OCI-M1 (cell line): ENCODE data around the gene PDE8B.

Source experiments
- DNase-seq: peaks from one replicate; lab custom pipeline; 2025; lab: John Stamatoyannopoulos, UW

The PDE8B gene

DNA sequence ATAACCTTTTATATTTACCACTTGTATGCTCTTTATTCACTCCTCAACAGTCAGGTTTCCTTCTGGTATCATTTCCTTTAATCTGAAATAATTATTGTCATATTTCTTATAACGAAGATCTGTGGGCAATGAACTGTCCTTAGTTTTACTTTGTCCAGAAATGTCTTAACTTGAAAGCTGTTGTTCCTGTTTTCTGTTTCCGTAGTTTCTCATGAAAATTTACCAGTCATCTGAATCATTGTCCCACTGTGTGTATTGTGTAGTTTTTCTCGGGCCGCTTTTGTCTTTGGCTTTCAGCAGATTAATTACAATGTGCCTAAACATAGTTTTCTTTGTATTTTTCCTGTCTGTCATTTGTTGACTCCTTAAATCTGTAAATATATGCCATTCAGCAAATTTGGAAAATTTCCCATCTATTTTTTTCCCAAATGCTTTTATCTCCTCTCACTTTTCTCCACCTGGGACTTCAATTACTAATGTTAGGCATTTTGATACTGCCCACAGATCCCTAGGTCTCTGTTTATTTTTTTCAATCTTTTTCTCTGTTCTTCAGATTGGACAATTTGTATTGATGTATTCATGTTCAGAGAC lies 74.9 kb downstream of the PDE8B start:
- no peak for DNase-seq

- DNase-seq = no peak
These were observed 81.7 kb downstream of the PDE8B start for GRCh38 chr5:77292026-77292757.

DNA sequence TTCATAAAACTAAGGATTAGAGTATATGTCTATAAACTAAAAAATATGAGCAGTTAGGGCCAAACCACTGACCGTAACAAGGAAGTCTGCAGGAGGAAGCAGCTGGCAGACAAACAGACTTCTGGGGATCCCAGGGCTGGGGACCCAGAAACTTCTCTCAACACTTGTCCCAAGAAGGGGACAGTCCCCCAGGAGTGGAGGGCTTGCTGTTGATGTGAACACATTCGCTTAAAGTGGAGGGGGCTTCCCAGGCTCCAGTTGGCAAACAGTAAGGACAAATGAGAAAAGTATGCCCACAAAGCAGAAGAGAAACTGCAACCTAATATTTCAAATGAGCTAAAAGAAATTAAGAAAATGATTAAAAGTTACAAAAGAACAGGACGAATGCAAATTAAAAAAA lies 83.7 kb downstream of the PDE8B start:
- DNase-seq = no peak

DNA sequence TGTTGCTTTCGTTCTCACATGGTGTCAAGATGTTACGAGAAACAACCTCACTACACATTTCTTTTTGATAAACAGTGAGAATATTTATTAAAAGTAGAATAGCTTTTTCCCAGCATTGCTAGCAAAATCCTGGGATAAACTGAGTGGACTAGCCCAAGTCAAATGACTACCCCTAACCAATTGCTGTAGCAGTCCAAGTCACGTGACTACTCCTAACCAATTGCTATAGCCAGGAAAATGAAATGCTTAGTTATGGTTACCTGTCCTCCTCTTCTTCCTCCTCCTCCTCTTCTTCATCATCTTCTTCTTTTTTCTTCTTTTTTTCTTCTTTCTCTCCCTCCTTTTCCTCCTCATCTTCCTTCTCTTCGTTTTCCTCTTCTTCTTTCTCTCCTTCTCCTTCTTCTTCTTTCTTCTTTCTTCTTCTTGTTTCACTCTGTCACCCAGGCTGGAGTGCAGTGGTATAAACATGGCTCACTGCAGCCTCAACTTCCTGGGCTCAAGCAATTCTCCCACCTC lies 85.4 kb downstream of the PDE8B start:
- no peak for DNase-seq

- DNase-seq = no peak
These were observed 87.7 kb downstream of the PDE8B start for GRCh38 chr5:77298146-77298545.

DNA sequence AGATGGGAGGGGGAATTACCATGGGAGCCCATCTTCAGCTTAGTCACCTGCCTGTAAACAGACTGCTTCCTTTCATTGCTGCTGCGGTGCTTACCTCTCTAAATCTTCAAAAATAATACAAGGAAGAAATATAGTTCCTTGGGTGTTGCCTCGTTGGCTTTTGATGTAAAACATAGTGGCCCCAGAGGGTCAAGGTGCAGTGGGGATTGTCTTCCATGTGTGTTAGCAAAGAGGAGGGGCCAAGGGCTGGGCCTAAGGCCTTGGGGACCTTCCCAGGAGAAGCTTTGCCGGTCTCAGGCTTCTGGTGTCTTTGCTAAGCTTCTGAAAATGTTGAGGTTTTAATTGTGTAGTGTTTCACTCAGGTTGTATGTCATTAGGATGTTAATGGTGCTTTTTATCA lies 90.0 kb downstream of the PDE8B start:
- no peak for DNase-seq

DNA sequence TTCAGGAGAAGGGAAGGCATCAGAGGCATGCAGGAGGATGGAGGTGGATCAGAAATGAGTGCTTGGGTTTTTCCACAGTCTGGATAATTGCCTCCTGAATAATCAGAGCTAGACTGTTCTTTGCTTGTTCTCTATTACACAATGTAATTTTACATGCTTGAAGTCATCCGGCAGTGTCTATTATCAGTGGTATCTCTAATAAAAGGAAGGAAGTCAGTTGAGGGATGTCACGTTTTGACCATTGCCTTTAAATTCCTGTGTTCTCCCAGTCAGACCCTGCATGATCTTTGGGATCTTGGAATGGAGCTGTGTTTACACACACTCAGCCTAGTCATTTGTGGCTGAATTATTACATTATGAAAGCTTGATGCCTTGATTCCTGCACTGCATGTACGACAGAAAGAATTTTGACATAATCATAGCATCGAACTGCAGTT lies 91.0 kb downstream of the PDE8B start:
- no peak for DNase-seq

- DNase-seq = no peak
These were observed 91.8 kb downstream of the PDE8B start for GRCh38 chr5:77302247-77302646.

GRCh38 chr5:77302653-77303052 lies 92.2 kb downstream of the PDE8B start:
- DNase-seq = no peak

DNA sequence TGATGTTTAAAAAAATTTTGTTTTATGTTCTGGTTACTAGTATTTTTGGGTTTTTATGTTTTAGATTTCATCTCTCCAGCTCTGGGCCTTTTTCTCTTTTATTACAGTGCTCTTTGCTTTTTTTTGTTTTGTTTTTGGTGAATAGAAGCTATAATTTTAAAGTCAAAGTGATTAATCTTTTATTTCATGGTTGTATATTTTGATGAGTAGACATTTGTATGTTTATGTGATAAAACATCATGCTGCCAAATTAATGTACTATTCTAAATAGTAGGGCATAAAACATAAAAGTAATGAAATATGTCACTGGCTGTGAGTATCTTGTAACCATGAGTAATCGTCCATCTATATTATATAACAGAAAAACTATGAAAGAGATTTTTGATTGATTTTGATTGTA lies 93.9 kb downstream of the PDE8B start:
- no peak for DNase-seq

- no peak for DNase-seq
These were observed 94.9 kb downstream of the PDE8B start for GRCh38 chr5:77305222-77305846.

DNA sequence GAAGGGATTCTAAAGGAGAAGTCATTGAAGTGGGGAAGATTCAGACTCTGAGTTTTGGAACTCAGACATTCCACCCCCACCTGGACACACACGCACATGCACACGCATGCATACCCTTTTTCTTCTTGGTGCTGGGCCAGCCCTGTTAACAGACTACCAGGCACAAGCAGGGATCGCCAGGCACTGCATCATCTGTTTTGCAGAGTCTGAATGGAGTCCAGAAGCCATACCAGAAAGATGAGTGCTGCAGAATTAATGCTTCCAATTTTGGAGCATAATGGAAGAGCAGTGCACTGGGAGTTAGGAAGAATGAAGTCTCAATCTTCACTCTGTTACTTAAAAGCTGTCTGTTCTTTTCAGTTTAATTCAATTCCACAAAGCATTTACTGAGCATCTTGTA lies 95.5 kb downstream of the PDE8B start:
- no peak for DNase-seq

GRCh38 chr5:77306531-77306930 lies 96.1 kb downstream of the PDE8B start:
- no peak for DNase-seq

DNA sequence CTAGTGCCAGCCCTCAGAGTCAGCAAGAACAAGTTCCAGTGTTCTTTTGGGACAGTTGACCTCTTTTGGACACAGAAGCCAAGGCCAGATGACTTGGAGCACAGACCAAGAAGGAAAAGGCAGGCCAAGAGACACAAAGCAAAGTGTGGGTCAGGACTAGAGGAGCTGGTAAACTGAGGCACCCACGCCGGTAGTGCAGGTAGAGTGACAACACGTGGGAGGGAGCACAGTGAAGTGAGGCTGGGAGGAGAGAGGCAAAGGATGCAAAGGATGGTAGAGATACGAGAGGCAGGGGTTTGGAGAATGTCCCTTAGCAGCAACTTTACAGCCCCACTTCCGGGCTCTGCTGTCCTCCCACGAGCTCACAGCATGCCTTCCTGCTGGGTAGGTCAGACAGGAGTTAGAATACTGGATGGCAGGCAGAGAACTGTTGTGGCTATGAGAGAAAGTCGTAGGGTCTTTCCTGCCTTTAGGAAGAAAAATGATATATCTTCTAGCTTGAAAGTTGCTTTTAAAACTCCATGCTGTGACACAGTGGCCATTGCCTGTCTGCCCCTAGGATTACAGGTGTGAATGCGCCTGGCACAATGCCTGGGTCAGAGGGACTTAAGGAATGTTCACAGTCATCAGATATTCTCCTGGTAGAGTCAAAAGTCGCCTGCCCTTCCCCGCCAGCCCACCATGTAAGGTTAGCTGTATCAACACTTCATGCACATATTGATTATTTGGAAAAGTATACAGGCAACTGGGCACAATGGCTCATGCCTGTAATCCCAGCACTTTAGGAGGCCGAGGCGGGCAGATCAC lies 97.9 kb downstream of the PDE8B start:
- no peak for DNase-seq

DNA sequence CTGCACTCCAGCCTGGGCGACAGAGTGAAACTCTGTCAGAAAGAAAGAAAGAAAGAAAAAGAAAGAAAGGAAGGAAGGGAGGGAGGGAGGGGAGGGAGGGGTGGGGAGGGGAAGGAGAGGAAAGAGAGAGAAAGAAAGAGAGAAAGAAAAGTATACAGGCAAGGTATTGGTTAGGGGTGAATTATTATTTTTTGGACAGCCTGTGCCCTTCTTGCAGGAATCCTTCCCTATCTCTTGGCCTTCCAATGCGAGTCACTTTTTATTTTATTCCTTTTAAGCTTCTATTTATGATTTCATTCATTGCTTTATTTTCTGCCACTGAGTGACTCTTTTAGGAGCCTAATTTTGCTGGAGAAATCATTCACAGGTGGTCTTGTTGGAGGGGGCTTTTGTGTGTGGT lies 98.7 kb downstream of the PDE8B start:
- DNase-seq = no peak

DNA sequence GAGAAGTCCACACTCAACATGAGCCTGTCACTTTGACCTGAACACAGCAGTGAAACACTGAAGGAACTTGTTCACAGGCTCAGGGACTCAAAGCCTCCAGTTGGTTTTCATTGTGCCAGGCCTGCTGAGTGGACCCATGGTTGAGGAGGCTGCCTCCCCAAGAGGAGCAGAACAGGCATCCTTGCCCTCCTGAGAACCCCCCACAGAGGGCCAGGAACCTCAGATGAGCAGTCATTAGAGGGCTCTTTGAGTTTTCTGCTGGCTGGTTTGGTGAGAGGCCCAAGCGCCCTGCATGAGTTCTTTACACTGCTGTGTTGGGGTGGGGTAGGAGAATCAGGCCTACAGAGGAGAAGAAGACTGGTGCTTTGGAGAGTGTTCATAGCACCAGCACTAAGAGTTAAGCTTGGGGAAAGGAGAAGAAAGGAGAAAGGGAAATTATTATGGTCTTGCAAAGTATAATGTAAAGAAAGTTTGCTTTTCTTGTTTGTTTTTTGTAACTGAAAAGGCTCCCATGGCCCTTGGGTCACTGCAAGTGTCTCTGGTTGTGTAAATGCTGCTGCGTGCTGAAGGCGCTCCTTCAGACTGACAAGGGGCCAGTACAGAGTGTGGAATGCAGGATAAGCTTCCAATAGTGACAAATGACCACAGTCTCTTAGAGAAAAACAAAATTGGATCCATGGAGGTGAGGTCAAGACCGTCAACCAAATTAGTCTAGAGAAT lies 100.2 kb downstream of the PDE8B start:
- no peak for DNase-seq

- DNase-seq = no peak
These were observed 100.7 kb downstream of the PDE8B start for GRCh38 chr5:77311214-77311571.

DNA sequence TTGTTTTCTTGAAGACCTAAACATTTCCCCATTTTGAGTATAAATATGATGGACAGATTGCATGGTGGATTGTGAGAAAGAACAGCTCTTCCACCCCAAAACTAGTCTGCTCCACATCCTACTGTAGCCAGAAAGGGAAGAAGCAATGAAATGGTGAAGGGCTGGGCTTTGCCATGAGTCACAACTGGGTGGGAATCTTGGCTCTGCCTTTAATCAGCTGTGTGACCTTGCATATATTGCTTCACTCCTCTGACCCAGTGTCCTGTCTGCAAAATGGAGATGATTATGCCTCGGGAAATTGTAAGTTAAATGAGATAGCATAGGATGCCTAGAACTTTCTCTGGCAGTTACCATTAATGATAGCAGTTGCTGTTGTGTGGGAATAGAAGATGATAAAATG lies 101.9 kb downstream of the PDE8B start:
- DNase-seq = no peak

DNA sequence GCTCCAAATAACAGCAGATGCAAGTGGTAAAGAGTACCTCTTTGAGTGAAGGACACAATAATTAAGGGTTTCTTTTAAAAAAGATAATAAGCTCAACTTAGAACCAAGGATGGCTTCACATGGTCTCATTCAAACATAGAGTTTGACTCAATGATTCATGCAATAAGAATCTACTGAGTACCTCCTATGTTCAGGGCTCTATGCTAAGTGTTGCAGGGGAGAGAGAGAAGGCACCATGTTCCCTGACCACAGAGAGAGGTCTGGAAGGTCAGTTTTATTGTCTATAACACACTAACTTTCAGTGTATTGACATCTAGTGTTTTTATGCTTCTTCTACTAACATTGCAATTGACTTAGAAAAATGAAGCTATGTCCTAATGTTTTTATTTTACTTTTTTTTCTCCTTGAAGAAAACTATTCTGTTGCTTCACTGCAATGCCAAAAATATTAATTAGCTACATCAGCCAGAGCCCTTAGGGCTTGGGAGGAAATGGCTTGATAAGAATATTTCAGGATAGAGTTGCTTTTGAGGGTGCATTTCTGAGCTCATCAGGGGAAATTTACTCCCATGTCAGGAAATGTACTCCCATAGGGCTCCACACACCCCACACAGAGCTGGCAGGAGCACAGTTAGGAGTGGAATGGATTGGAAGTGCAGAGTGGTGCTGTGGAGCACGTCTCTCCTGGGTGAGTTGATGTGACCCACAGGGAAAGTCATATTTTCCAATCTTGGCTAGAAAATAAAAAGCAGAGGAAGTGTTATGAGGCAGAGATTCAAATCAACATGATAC lies 106.6 kb downstream of the PDE8B start:
- no peak for DNase-seq

- no peak for DNase-seq
These were observed 107.6 kb downstream of the PDE8B start for GRCh38 chr5:77318060-77318459.
